HepG2 (cell line): ENCODE results near the gene VWA2. TPM values are rescaled to one million over a fixed set of nuclear protein-coding genes. Genes with fewer than 3 reads are reported as not detected.

Experiments used
- ATAC-seq: fragments of 200-7000 bp; cut with Tn5 transposase; 3 replicates; pipeline ENCODE4 v1.9.1; 2020; ENCODE audit warnings: mild to moderate bottlenecking, moderate library complexity
- BruUV-seq: library from RNA; stranded (reverse); fragments of 400-500 nt; replicated peaks from 2 replicates; lab custom pipeline; 2021; lab: Mats Ljungman, UMichigan
- CTCF ChIA-PET: fragments of 300-600 bp; formaldehyde crosslinking; extraction: SDS; loops from one replicate; lab custom pipeline; 2021; ENCODE audit warnings: low total read pairs, inconsistent platforms, low intra/inter-chr PET ratio; lab: Yijun Ruan, JAX
- POLR2A ChIA-PET: fragments of 350-600 bp; sonication (Branson Sonifier 250); formaldehyde crosslinking; loops from one replicate; lab custom pipeline; 2020; ENCODE audit warnings: antibody characterized with exemption, inconsistent platforms; lab: Yijun Ruan, JAX
- DNase-seq: peaks from one replicate; pipeline ENCODE4 v3.0.0-alpha.2; 2015; ENCODE audit warnings: low spot score
- FAIRE-seq: peaks from 3 replicates; lab custom pipeline; 2011; peaks lifted over from hg19 to GRCh38; lab: Jason Lieb, UNC
- H2AFZ ChIP-seq: one replicate; pipeline ENCODE4 v1.6.1; 2011; ENCODE audit warnings: low read length, inconsistent platforms
- H3K27ac ChIP-seq: fragments of 300-600 bp; 3 replicates; pipeline ENCODE4 v1.8.0; 2011; ENCODE audit warnings: mixed run types, mild to moderate bottlenecking, mixed read lengths, low read length, inconsistent platforms; ENCODE audit not compliant: insufficient read depth; ENCODE audit errors: extremely low read length
- H3K27me3 ChIP-seq, 2 experiments: fragments of 200-600 bp in 1 of 2; 2 replicates in 1 of 2; 3 replicates in 1 of 2; pipeline versions ENCODE4 v1.6.0 to v1.8.0; 2011; ENCODE audit warnings: low read length in 2 of 2, mild to moderate bottlenecking in 2 of 2, moderate library complexity in 2 of 2, inconsistent platforms in 1 of 2; ENCODE audit not compliant: insufficient read depth in 2 of 2, control insufficient read depth in 1 of 2
- H3K36me3 ChIP-seq, 2 experiments: fragments of 200-600 bp in 1 of 2; replicated peaks in 1 of 2; 2 replicates in 1 of 2; 3 replicates in 1 of 2; pipeline versions ENCODE4 v1.5.1 to v1.8.0; 2011; ENCODE audit warnings: low read length in 2 of 2, inconsistent platforms in 1 of 2; ENCODE audit not compliant: insufficient read depth in 2 of 2, control insufficient read depth in 1 of 2
- H3K4me1 ChIP-seq: 2 replicates; pipeline ENCODE4 v1.5.1; 2012; ENCODE audit warnings: low read length, inconsistent platforms; ENCODE audit not compliant: insufficient read depth
- H3K4me2 ChIP-seq: 2 replicates; pipeline ENCODE4 v1.6.0; 2011; ENCODE audit warnings: low read depth, low read length, inconsistent platforms
- H3K4me3 ChIP-seq, 3 experiments: fragments of 200-600 bp in 1 of 3; sonication (generic), shearing (Covaris generic) in 1 of 3; replicated peaks in 1 of 3; 2 replicates each; pipeline ENCODE4 v1.5.1; 2011 to 2016; ENCODE audit warnings: low read length in 3 of 3, inconsistent platforms in 2 of 3, low read depth in 2 of 3, mild to moderate bottlenecking in 2 of 3, control low read depth in 1 of 3, mixed read lengths in 1 of 3; ENCODE audit not compliant: insufficient read depth in 1 of 3
- H3K79me2 ChIP-seq: one replicate; pipeline ENCODE4 v1.6.1; 2011; ENCODE audit warnings: low read length, inconsistent platforms; ENCODE audit not compliant: insufficient read depth
- H3K9ac ChIP-seq: 2 replicates; pipeline ENCODE4 v1.6.0; 2011; ENCODE audit warnings: mild to moderate bottlenecking, low read depth, low read length, inconsistent platforms; ENCODE audit not compliant: insufficient read depth
- H3K9me3 ChIP-seq: 2 replicates; pipeline ENCODE4 v1.5.1; 2012; ENCODE audit warnings: mild to moderate bottlenecking, low read length
- H4K20me1 ChIP-seq: 2 replicates; pipeline ENCODE4 v1.6.0; 2011; ENCODE audit warnings: inconsistent platforms, mild to moderate bottlenecking, low read length, moderate library complexity; ENCODE audit not compliant: insufficient read depth
- ATF7 ChIP-seq, 2 experiments: fragments of 450-650 bp in 1 of 2; sonication (generic) in 1 of 2; formaldehyde crosslinking in 1 of 2; IDR thresholded peaks; 2 replicates each; pipeline versions ENCODE4 v1.4.0 to v1.6.1; 2016 to 2020; ENCODE audit warnings: antibody characterized with exemption in 1 of 2, mild to moderate bottlenecking in 1 of 2, missing genetic modification reagents in 1 of 2
- ISX ChIP-seq: sonication (generic); formaldehyde crosslinking; conservative IDR thresholded peaks from 2 replicates; pipeline ENCODE4 v1.5.0; 2020; ENCODE audit warnings: missing genetic modification reagents
- KDM3A ChIP-seq: IDR thresholded peaks from 2 replicates; pipeline ENCODE4 v1.6.1; 2018; ENCODE audit warnings: low read depth, missing compliant biosample characterization
- KDM4B ChIP-seq: sonication (generic); formaldehyde crosslinking; IDR thresholded peaks from 2 replicates; pipeline ENCODE4 v1.4.0; 2020; ENCODE audit warnings: missing genetic modification reagents
- NFKBIZ ChIP-seq: IDR thresholded peaks from 2 replicates; pipeline ENCODE4 v1.6.1; 2018; ENCODE audit warnings: missing genetic modification reagents, missing compliant biosample characterization
- NRL ChIP-seq: sonication (generic); formaldehyde crosslinking; IDR thresholded peaks from 2 replicates; pipeline ENCODE4 v1.5.0; 2020; ENCODE audit warnings: missing genetic modification reagents, mild to moderate bottlenecking, moderate library complexity, borderline replicate concordance
- RARG ChIP-seq: sonication (generic); formaldehyde crosslinking; IDR thresholded peaks from 2 replicates; pipeline ENCODE4 v1.4.0; 2020; ENCODE audit warnings: low read depth, mild to moderate bottlenecking, missing genetic modification reagents
- THYN1 ChIP-seq: sonication (generic); formaldehyde crosslinking; IDR thresholded peaks from 2 replicates; pipeline ENCODE4 v1.8.1; 2023; ENCODE audit warnings: low read depth, mild to moderate bottlenecking, moderate library complexity, missing genetic modification reagents, borderline replicate concordance
- ZNF230 ChIP-seq: sonication (generic); formaldehyde crosslinking; IDR thresholded peaks from 2 replicates; pipeline ENCODE4 v1.4.0; 2020; ENCODE audit warnings: mild to moderate bottlenecking, missing genetic modification reagents
- ZNF780A ChIP-seq: sonication (generic); formaldehyde crosslinking; IDR thresholded peaks from 2 replicates; pipeline ENCODE4 v1.8.0; 2022; ENCODE audit warnings: mild to moderate bottlenecking, missing genetic modification reagents, moderate library complexity
- ZNF792 ChIP-seq: IDR thresholded peaks from 2 replicates; pipeline ENCODE4 v1.6.1; 2016
- WGBS: methylation state at CpG from one replicate; pipeline ENCODE4 v1.1.6; 2017; ENCODE audit warnings: low lambda C conversion rate; 5-methylcytosine and 5-hydroxymethylcytosine counted together
- in situ Hi-C: cut with HindIII; loops from 2 replicates; pipeline ENCODE4 v1.10.0; 2017; ENCODE audit warnings: low pct_unique_long_range_greater_than_20kb; ENCODE audit not compliant: extremely low pct_ligation_motif_present
- intact Hi-C: fragments of 100-400 bp; cut with micrococcal nuclease; formaldehyde crosslinking; loops from one replicate; pipeline ENCODE4 v1.10.0; 2022; ENCODE audit not compliant: unreplicated experiment
- polyA plus RNA-seq, 8 experiments: library from polyadenylated mRNA; depleted of rRNA in 3 of 8; stranded (reverse) in 7 of 8; unstranded in 1 of 8; fragments of >200 nt; fragmentation: Illumina TruSeq in 4 of 8; extraction: Trizol in 4 of 8; gene quantifications; 2 replicates each; pipeline versions ENCODE4 v1.2.1 to v1.2.3, GENCODE V29; 2011 to 2016; ENCODE audit warnings: low read depth in 4 of 8, missing spikeins in 1 of 8, mixed read lengths in 1 of 8; ENCODE audit not compliant: insufficient read depth in 1 of 8
- total RNA-seq, 5 experiments: library from RNA; depleted of rRNA; stranded (reverse); fragments of >200 nt; fragmentation: Illumina TruSeq; extraction: Trizol; gene quantifications; 2 replicates each; pipeline ENCODE4 v1.2.3, GENCODE V29; 2016; ENCODE audit warnings: low read depth in 1 of 5
- TF ChIP-seq, protein P1 (sequence below): sonication (generic); formaldehyde crosslinking; IDR thresholded peaks from 2 replicates; pipeline ENCODE4 v1.8.0; 2022; ENCODE audit warnings: mild to moderate bottlenecking, missing genetic modification reagents, moderate library complexity
- TF ChIP-seq, protein P2 (sequence below): IDR thresholded peaks from 2 replicates; pipeline ENCODE4 v1.6.1; 2016; ENCODE audit warnings: control low read depth
- TF ChIP-seq, protein P3 (sequence below): IDR thresholded peaks from 2 replicates; pipeline ENCODE4 v1.6.1; 2016; ENCODE audit warnings: low read depth, control low read depth
- TF ChIP-seq, protein P4 (sequence below): sonication (generic); formaldehyde crosslinking; conservative IDR thresholded peaks from 2 replicates; pipeline ENCODE4 v1.4.0; 2020; ENCODE audit warnings: missing genetic modification reagents

The VWA2 gene
- total and polyA plus RNA-seq, 2 of the 13 experiments (the other 11 are each of a cell fraction or from before 2014, with no cell fraction given): not detected

DNA sequence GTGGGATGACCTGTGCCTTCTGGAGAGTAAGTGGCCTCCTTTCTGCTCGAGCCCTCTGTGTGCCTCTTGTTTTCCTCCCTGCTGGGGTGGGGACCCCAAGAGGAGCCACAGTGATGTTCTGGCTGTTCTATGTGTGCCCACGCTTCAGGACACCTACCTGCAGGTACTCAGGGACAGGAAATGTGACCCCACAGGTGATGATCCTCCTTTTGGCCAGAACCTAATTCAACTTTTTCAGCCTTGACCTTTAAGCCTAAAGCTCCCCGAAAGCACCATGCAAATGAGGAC lies 70.3 kb downstream of the VWA2 start:
- no peaks in the 10 kb centered on the region for H3K9me3 ChIP-seq
- CTCF ChIA-PET: no interaction called here
- no peak overlapping the region for H3K9ac ChIP-seq
- H3K27ac ChIP-seq: no peak overlapping the region
- no peak overlapping the region for H3K4me3 ChIP-seq
- no peaks in the 10 kb centered on the region for H3K79me2 ChIP-seq
- in situ Hi-C loops (loop anchor here (5.0 to 25.0 kb wide), 3 partner anchors 238 to 828 kb away; no protein-coding TSS in a partner anchor), intact Hi-C loops (no loop called here)
- H3K4me2 ChIP-seq: no peak overlapping the region
- ATAC-seq (no peak), DNase-seq (no peak), FAIRE-seq (no peak)
- no peaks in the 10 kb centered on the region for H3K36me3 ChIP-seq
- H3K4me1 ChIP-seq: peaks cover 2% of the 10 kb centered on the region; the same call in 1 of the 2 replicates
- H3K27me3 ChIP-seq: peaks cover 6 to 56% of the 10 kb centered on the region in 2 experiments
- WGBS: 45% methylated on average over 2 of the region's 3 CpGs
- no TSS peak for BruUV-seq
- H2AFZ ChIP-seq: no peak overlapping the region
- TF ChIP-seq THYN1 (CRISPR knock-in tag) (no peak), ZNF230 (CRISPR knock-in tag) (no peak), KDM3A (CRISPR knock-in tag) (no peak), ATF7 (IDR thresholded peaks at IDR 0.05) (no peak), ATF7 (CRISPR knock-in tag; IDR thresholded peaks at IDR 0.05) (no peak), ZNF792 (no peak), KDM4B (CRISPR knock-in tag) (no peak)
- TF ChIP-seq, protein P1, sequence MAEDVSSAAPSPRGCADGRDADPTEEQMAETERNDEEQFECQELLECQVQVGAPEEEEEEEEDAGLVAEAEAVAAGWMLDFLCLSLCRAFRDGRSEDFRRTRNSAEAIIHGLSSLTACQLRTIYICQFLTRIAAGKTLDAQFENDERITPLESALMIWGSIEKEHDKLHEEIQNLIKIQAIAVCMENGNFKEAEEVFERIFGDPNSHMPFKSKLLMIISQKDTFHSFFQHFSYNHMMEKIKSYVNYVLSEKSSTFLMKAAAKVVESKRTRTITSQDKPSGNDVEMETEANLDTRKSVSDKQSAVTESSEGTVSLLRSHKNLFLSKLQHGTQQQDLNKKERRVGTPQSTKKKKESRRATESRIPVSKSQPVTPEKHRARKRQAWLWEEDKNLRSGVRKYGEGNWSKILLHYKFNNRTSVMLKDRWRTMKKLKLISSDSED (CRISPR knock-in tag): no peak
- no peaks in the 10 kb centered on the region for H4K20me1 ChIP-seq
- POLR2A ChIA-PET: no interaction called here

DNA sequence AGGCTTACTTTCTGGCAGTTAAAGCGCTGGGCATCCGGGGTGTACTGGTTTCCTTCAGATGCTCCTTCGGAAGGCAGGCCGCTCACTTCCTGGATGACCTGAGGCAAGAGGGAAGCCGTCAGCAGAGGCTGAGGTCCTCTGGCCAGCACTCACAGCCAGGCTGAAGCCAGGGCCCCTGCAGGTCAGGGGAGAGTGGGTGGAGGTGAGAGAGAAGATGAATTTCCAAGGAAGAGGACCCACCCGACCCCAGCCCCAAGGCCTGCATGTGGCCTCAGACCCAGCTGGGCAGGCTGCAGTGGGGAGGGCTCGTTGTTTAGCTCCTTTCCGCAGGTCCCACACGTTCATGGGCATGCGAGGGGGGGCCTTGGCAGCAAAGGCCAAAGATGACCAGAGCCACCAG lies 71.3 kb downstream of the VWA2 start:
- 38% methylated on average over 6 of the region's 10 CpGs for WGBS
- no peaks in the 10 kb centered on the region for H4K20me1 ChIP-seq
- no peak for DNase-seq
- no TSS peak for BruUV-seq
- H3K4me2 ChIP-seq: no peak overlapping the region
- H2AFZ ChIP-seq: no peak overlapping the region
- no peaks in the 10 kb centered on the region for H3K36me3 ChIP-seq
- no peak overlapping the region for H3K27ac ChIP-seq
- in situ Hi-C loops: loop anchor here (25.0 kb wide), 1 partner anchor 827 kb away; no protein-coding TSS in a partner anchor
- POLR2A ChIA-PET: no interaction called here
- no peak for ATAC-seq
- H3K9me3 ChIP-seq: no peaks in the 10 kb centered on the region
- H3K9ac ChIP-seq: no peak overlapping the region
- no peak for FAIRE-seq
- H3K27me3 ChIP-seq: peaks cover 6 to 58% of the 10 kb centered on the region in 2 experiments
- H3K4me1 ChIP-seq: no peaks in the 10 kb centered on the region
- intact Hi-C loops: no loop called here
- H3K4me3 ChIP-seq: no peak overlapping the region
- CTCF ChIA-PET: no interaction called here
- no peaks in the 10 kb centered on the region for H3K79me2 ChIP-seq
- TF ChIP-seq, protein P2, sequence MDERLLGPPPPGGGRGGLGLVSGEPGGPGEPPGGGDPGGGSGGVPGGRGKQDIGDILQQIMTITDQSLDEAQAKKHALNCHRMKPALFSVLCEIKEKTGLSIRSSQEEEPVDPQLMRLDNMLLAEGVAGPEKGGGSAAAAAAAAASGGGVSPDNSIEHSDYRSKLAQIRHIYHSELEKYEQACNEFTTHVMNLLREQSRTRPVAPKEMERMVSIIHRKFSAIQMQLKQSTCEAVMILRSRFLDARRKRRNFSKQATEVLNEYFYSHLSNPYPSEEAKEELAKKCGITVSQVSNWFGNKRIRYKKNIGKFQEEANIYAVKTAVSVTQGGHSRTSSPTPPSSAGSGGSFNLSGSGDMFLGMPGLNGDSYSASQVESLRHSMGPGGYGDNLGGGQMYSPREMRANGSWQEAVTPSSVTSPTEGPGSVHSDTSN (CRISPR knock-in tag): no peak
- TF ChIP-seq ISX (CRISPR knock-in tag): no peak
- TF ChIP-seq NFKBIZ (CRISPR knock-in tag): no peak
- TF ChIP-seq, protein P3, sequence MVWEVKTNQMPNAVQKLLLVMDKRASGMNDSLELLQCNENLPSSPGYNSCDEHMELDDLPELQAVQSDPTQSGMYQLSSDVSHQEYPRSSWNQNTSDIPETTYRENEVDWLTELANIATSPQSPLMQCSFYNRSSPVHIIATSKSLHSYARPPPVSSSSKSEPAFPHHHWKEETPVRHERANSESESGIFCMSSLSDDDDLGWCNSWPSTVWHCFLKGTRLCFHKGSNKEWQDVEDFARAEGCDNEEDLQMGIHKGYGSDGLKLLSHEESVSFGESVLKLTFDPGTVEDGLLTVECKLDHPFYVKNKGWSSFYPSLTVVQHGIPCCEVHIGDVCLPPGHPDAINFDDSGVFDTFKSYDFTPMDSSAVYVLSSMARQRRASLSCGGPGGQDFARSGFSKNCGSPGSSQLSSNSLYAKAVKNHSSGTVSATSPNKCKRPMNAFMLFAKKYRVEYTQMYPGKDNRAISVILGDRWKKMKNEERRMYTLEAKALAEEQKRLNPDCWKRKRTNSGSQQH (CRISPR knock-in tag): no peak
- TF ChIP-seq ZNF780A (CRISPR knock-in tag): no peak
- no peak for TF ChIP-seq NRL
- TF ChIP-seq, protein P4, sequence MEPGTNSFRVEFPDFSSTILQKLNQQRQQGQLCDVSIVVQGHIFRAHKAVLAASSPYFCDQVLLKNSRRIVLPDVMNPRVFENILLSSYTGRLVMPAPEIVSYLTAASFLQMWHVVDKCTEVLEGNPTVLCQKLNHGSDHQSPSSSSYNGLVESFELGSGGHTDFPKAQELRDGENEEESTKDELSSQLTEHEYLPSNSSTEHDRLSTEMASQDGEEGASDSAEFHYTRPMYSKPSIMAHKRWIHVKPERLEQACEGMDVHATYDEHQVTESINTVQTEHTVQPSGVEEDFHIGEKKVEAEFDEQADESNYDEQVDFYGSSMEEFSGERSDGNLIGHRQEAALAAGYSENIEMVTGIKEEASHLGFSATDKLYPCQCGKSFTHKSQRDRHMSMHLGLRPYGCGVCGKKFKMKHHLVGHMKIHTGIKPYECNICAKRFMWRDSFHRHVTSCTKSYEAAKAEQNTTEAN (CRISPR knock-in tag): no peak
- no peak for TF ChIP-seq RARG (CRISPR knock-in tag)
